Left ventricle myocardium inferior (tissue), 1 donor: ENCODE results near the gene RTN4IP1. TPM values are rescaled to one million over a fixed set of nuclear protein-coding genes. Genes with fewer than 3 reads are reported as not detected.

Experiments used
- DNase-seq: peaks from one replicate; pipeline ENCODE4 v3.0.0-alpha.2; 2020
- H3K27ac ChIP-seq: fragments of 200-600 bp; replicated peaks from 2 replicates; pipeline ENCODE4 v1.8.0; 2021
- H3K27me3 ChIP-seq: fragments of 200-600 bp; 2 replicates; pipeline ENCODE4 v1.8.0; 2021; ENCODE audit warnings: low read depth
- H3K36me3 ChIP-seq: fragments of 200-600 bp; 2 replicates; pipeline ENCODE4 v1.8.0; 2021
- H3K4me1 ChIP-seq: fragments of 200-600 bp; 2 replicates; pipeline ENCODE4 v1.8.0; 2021
- H3K4me3 ChIP-seq: fragments of 200-600 bp; 2 replicates; pipeline ENCODE4 v1.8.0; 2021; ENCODE audit warnings: mild to moderate bottlenecking, moderate library complexity
- H3K9me3 ChIP-seq: fragments of 200-600 bp; replicated peaks from 2 replicates; pipeline ENCODE4 v1.8.0; 2021
- CTCF ChIP-seq: fragments of 200-600 bp; IDR thresholded peaks from 2 replicates; pipeline ENCODE4 v1.8.0; 2021; ENCODE audit warnings: antibody characterized with exemption, mild to moderate bottlenecking, borderline replicate concordance
- intact Hi-C: fragments of 100-400 bp; cut with micrococcal nuclease; formaldehyde crosslinking; loops from one replicate; pipeline ENCODE4 v1.11.0; 2022
- total RNA-seq: library from RNA; stranded (reverse); fragmentation: NEBNext Ultra II Directional; extraction: Animal tissue kit (Norgen Biotek cat#: 25700); gene quantifications from one replicate; pipeline ENCODE4 v1.2.1, GENCODE V29; 2021
- donor health status: DM: no; HTN: yes; CAD: no; lungs with severe emphysema.

The RTN4IP1 gene
- total RNA-seq, 1 donor from 2014 or later = 21.5 TPM

- Histone ChIP-seq H3K27me3 (no peaks in the 10 kb centered on the region), H3K4me3 (no peak overlapping the region), H3K36me3 (peaks cover 37% of the 10 kb centered on the region), H3K27ac (no peak overlapping the region), H3K9me3 (no peaks in the 10 kb centered on the region), H3K4me1 (no peaks in the 10 kb centered on the region)
- no peak for DNase-seq
- intact Hi-C loops = no loop called here
- no peak for TF ChIP-seq CTCF
Observed at GRCh38 chr6:106614166-106614565, 15.1 kb downstream of the RTN4IP1 start.

GRCh38 chr6:106613590-106613989 lies 15.7 kb downstream of the RTN4IP1 start:
- no peaks in the 10 kb centered on the region for H3K9me3 ChIP-seq
- no peak for DNase-seq
- H3K4me3 ChIP-seq = no peak overlapping the region
- intact Hi-C loops = no loop called here
- H3K4me1 ChIP-seq = no peaks in the 10 kb centered on the region
- TF ChIP-seq CTCF = no peak
- no peak overlapping the region for H3K27ac ChIP-seq
- peaks cover 36% of the 10 kb centered on the region for H3K36me3 ChIP-seq
- H3K27me3 ChIP-seq = no peaks in the 10 kb centered on the region

- Histone ChIP-seq H3K4me3 (no peak overlapping the region), H3K4me1 (no peaks in the 10 kb centered on the region), H3K27ac (no peak overlapping the region), H3K36me3 (peaks cover 35% of the 10 kb centered on the region), H3K9me3 (no peaks in the 10 kb centered on the region), H3K27me3 (no peaks in the 10 kb centered on the region)
- intact Hi-C loops = no loop called here
- TF ChIP-seq CTCF = no peak
- no peak for DNase-seq
Observed at GRCh38 chr6:106612671-106613416, 16.5 kb downstream of the RTN4IP1 start.

GRCh38 chr6:106611030-106611429 lies 18.3 kb downstream of the RTN4IP1 start:
- H3K36me3 ChIP-seq = peaks cover 21% of the 10 kb centered on the region
- intact Hi-C loops = no loop called here
- no peaks in the 10 kb centered on the region for H3K4me1 ChIP-seq
- H3K27ac ChIP-seq = no peak overlapping the region
- no peak for TF ChIP-seq CTCF
- H3K27me3 ChIP-seq = no peaks in the 10 kb centered on the region
- DNase-seq = no peak
- H3K9me3 ChIP-seq = no peaks in the 10 kb centered on the region
- H3K4me3 ChIP-seq = no peak overlapping the region

- Histone ChIP-seq H3K4me3 (no peak overlapping the region), H3K36me3 (peaks cover 15% of the 10 kb centered on the region), H3K4me1 (no peaks in the 10 kb centered on the region), H3K27me3 (no peaks in the 10 kb centered on the region), H3K9me3 (no peaks in the 10 kb centered on the region), H3K27ac (no peak overlapping the region)
- TF ChIP-seq CTCF = no peak
- intact Hi-C loops = no loop called here
- DNase-seq = no peak
Observed at GRCh38 chr6:106609699-106610098, 19.6 kb downstream of the RTN4IP1 start.
